Measurements from ENCODE around the gene GSDMA. TPM values are rescaled to one million over a fixed set of nuclear protein-coding genes. Genes with fewer than 3 reads are reported as not detected.

Gene GSDMA
- total and polyA plus RNA-seq, 9 of the 15 experiments (the other 6 are each of a cell fraction or from before 2014, with no cell fraction given) = 0.04 to 0.13 (median 0.07) TPM; not detected in 2

GRCh38 chr17:39929646-39930407, 33.0 kb upstream of the GSDMA start:
- intact Hi-C loops (cut with micrococcal nuclease) (no loop called here), in situ Hi-C loops (cut with MboI) (no loop called here)
- peaks cover 27 to 45% of the 10 kb centered on the region in 2 experiments for H3K4me1 ChIP-seq (replicated peaks in 1 of 2; ENCODE audit: control insufficient read depth in 2 of 2, insufficient read depth in 2 of 2, low read length in 2 of 2)
- H3K27ac ChIP-seq (ENCODE audit: extremely low read depth, low read depth, low read length) = peak overlapping the region; percentile 76
- H3K36me3 ChIP-seq (ENCODE audit: control insufficient read depth, insufficient read depth, low read length) = no peaks in the 10 kb centered on the region
- no peak for TF ChIP-seq CEBPG (CRISPR knock-in tag; IDR thresholded peaks at IDR 0.05)
- TF ChIP-seq CEBPG (tag; conservative IDR thresholded peaks at IDR 0.05 in 1 of 2, IDR thresholded peaks at IDR 0.05 in 1 of 2) = 0 out of 4 replicates have a peak, but pooled peaks of 1 of the 2 experiments have one; percentile 16
- TF ChIP-seq PTTG1 (tag; IDR thresholded peaks at IDR 0.05; ENCODE audit: low read depth) = no peak
- no peak overlapping the region for H3K4me3 ChIP-seq
- peaks cover 24% of the 10 kb centered on the region for H3K79me2 ChIP-seq (ENCODE audit: control insufficient read depth, insufficient read depth, low read length)
- ATAC-seq = no peak
- DNase-seq (ENCODE audit: extremely low read depth in 1 of 4, low spot score in 3 of 4) = no peak
- H3K9me1 ChIP-seq (ENCODE audit: control insufficient read depth, insufficient read depth, low read length) = peaks cover 4% of the 10 kb centered on the region
- no peaks in the 10 kb centered on the region for H3K27me3 ChIP-seq (ENCODE audit: control insufficient read depth in 2 of 2, insufficient read depth in 2 of 2, low read length in 2 of 2)
- peak overlapping the region; percentile 95; the same call in 1 of the 2 replicates for H3K4me2 ChIP-seq (ENCODE audit: insufficient read depth, low read length)
- no peak overlapping the region for H2AFZ ChIP-seq (ENCODE audit: low read depth, low read length)
- 0 out of 2 replicates have a peak, but pooled peaks cover 13% of the 10 kb centered on the region for H4K20me1 ChIP-seq (replicated peaks; ENCODE audit: control insufficient read depth, insufficient read depth, low read length)
- no TSS peak for BruUV-seq (replicated peaks)
- no peaks in the 10 kb centered on the region for H3K9me3 ChIP-seq (replicated peaks; ENCODE audit: control insufficient read depth, insufficient read depth, low read depth, low read length)
- CTCF ChIA-PET (ENCODE audit: low intra/inter-chr PET ratio) = no interaction called here
- H3K9ac ChIP-seq (ENCODE audit: insufficient read depth in 1 of 2, low read depth in 2 of 2, low read length in 2 of 2) = peak overlapping the region; percentile 33 to 83; a peak in 1 of 4 replicates
- POLR2A ChIA-PET = no interaction called here
- WGBS (ENCODE audit: insufficient coverage, low coverage, missing lambda C conversion rate) = 64% methylated on average over 4 of the region's 5 CpGs
- no peak for FAIRE-seq

GRCh38 chr17:39933912-39934311, 28.9 kb upstream of the GSDMA start:
- Histone ChIP-seq H3K9ac (ENCODE audit: insufficient read depth in 1 of 2, low read depth in 2 of 2, low read length in 2 of 2) (0 out of 4 replicates have a peak overlapping the region, but pooled peaks of 1 of the 2 experiments have one; percentile 28), H2AFZ (ENCODE audit: low read depth, low read length) (no peak overlapping the region), H4K20me1 (replicated peaks; ENCODE audit: control insufficient read depth, insufficient read depth, low read length) (no peaks in the 10 kb centered on the region), H3K27me3 (ENCODE audit: control insufficient read depth in 2 of 2, insufficient read depth in 2 of 2, low read length in 2 of 2) (no peaks in the 10 kb centered on the region), H3K4me3 (no peak overlapping the region), H3K9me1 (ENCODE audit: control insufficient read depth, insufficient read depth, low read length) (no peaks in the 10 kb centered on the region), H3K79me2 (ENCODE audit: control insufficient read depth, insufficient read depth, low read length) (no peaks in the 10 kb centered on the region), H3K27ac (ENCODE audit: extremely low read depth, low read depth, low read length) (no peak overlapping the region), H3K4me2 (ENCODE audit: insufficient read depth, low read length) (no peak overlapping the region), H3K36me3 (ENCODE audit: control insufficient read depth, insufficient read depth, low read length) (no peaks in the 10 kb centered on the region), H3K9me3 (replicated peaks; ENCODE audit: control insufficient read depth, insufficient read depth, low read depth, low read length) (no peaks in the 10 kb centered on the region), H3K4me1 (replicated peaks in 1 of 2; ENCODE audit: control insufficient read depth in 2 of 2, insufficient read depth in 2 of 2, low read length in 2 of 2) (peaks cover 20 to 21% of the 10 kb centered on the region in 2 experiments)
- DNase-seq (ENCODE audit: extremely low read depth in 1 of 4, low spot score in 3 of 4) = no peak
- ATAC-seq = no peak
- FAIRE-seq = no peak
- no TSS peak for BruUV-seq (replicated peaks)
- in situ Hi-C loops (cut with MboI) = no loop called here
- ChIA-PET POLR2A (no interaction called here), CTCF (ENCODE audit: low intra/inter-chr PET ratio) (no interaction called here)
- intact Hi-C loops (cut with micrococcal nuclease) = no loop called here
- WGBS (ENCODE audit: insufficient coverage, low coverage, missing lambda C conversion rate) = 98% methylated on average over 4 of the region's 5 CpGs
- TF ChIP-seq DIDO1 (tag; IDR thresholded peaks at IDR 0.05; ENCODE audit: low read depth) (no peak), POLR2H (tag; IDR thresholded peaks at IDR 0.05; ENCODE audit: low read depth) (no peak), KDM4B (IDR thresholded peaks at IDR 0.05; ENCODE audit: borderline replicate concordance in 2 of 2, low read depth in 1 of 2) (no peak), ZNF766 (CRISPR knock-in tag; conservative IDR thresholded peaks at IDR 0.05) (no peak), ZNF507 (tag; conservative IDR thresholded peaks at IDR 0.05) (no peak), ZNF740 (CRISPR knock-in tag; IDR thresholded peaks at IDR 0.05) (no peak), ZNF740 (tag; IDR thresholded peaks at IDR 0.05) (no peak), RHOXF2B (CRISPR knock-in tag; conservative IDR thresholded peaks at IDR 0.05) (no peak), SRSF9 (IDR thresholded peaks at IDR 0.05; ENCODE audit: borderline replicate concordance, low read depth, low read length) (no peak), ZNF212 (CRISPR knock-in tag; IDR thresholded peaks at IDR 0.05) (no peak), ZBTB43 (CRISPR knock-in tag; IDR thresholded peaks at IDR 0.05) (no peak)

Measured in K562 (cell line).